HT1080 (cell line): ENCODE results near the gene ROBO4. TPM values are rescaled to one million over a fixed set of nuclear protein-coding genes. Genes with fewer than 3 reads are reported as not detected.

ENCODE experiments used
- DNase-seq: peaks from one replicate; pipeline ENCODE4 v3.0.0-alpha.2; 2015; ENCODE audit warnings: low read depth
- total RNA-seq: library from RNA; depleted of rRNA; stranded (reverse); fragments of >200 nt; shearing (Covaris generic); gene quantifications from 2 replicates; pipeline ENCODE4 v1.2.3, GENCODE V29; 2014

ROBO4 gene
- total RNA-seq, 1 experiment from 2014 or later: 21.1 TPM

- DNase-seq: no peak
Observed at GRCh38 chr11:124919898-124920297, 22.2 kb upstream of the ROBO4 start.

- no peak for DNase-seq
Observed at GRCh38 chr11:124918950-124919349, 21.3 kb upstream of the ROBO4 start, which contains the start of gene HEPN1. HEPN1 (plus strand) TSS chr11:124919250.

GRCh38 chr11:124917115-124917637 is 19.5 kb upstream of the ROBO4 start:
- no peak for DNase-seq

- no peak for DNase-seq
Observed at GRCh38 chr11:124916370-124916710, 18.7 kb upstream of the ROBO4 start.

GRCh38 chr11:124915541-124916369 is 18.1 kb upstream of the ROBO4 start:
- peak; percentile 84 for DNase-seq

- DNase-seq: peak; percentile 17
Observed at GRCh38 chr11:124902616-124903015, 5.0 kb upstream of the ROBO4 start.

- DNase-seq: peak; percentile 96
Observed at GRCh38 chr11:124900464-124900863, 2.8 kb upstream of the ROBO4 start.

GRCh38 chr11:124899383-124900145 is 1.9 kb upstream of the ROBO4 start:
- peak; percentile 67 for DNase-seq

GRCh38 chr11:124898711-124899110 is 1.0 kb upstream of the ROBO4 start:
- peak; percentile 89 for DNase-seq

- DNase-seq: peak; percentile 98
Observed at GRCh38 chr11:124898263-124898680, 607 bp upstream of the ROBO4 start.

GRCh38 chr11:124896821-124897391 is 759 bp downstream of the ROBO4 start:
- no peak for DNase-seq

- DNase-seq: peak; percentile 34
Observed at GRCh38 chr11:124896071-124896750, 1.5 kb downstream of the ROBO4 start.

- no peak for DNase-seq
Observed at GRCh38 chr11:124895471-124895971, 2.1 kb downstream of the ROBO4 start.

GRCh38 chr11:124894606-124895430 is 2.8 kb downstream of the ROBO4 start:
- no peak for DNase-seq

- DNase-seq: no peak
Observed at GRCh38 chr11:124893781-124894401, 3.8 kb downstream of the ROBO4 start.

- no peak for DNase-seq
Observed at GRCh38 chr11:124892750-124893454, 4.8 kb downstream of the ROBO4 start.

- no peak for DNase-seq
Observed at GRCh38 chr11:124892146-124892545, 5.5 kb downstream of the ROBO4 start.

- no peak for DNase-seq
Observed at GRCh38 chr11:124891373-124891861, 6.2 kb downstream of the ROBO4 start.
